Astrocyte (in vitro differentiated cells and primary cell): ENCODE data around the gene WDR33. TPM values are rescaled to one million over a fixed set of nuclear protein-coding genes. Genes with fewer than 3 reads are reported as not detected.

Source experiments
- DNase-seq: peaks from one replicate; pipeline ENCODE4 v3.0.0-alpha.2; 2010; ENCODE audit warnings: low read depth
- FAIRE-seq: peaks from 2 replicates; lab custom pipeline; 2011; peaks lifted over from hg19 to GRCh38; lab: Jason Lieb, UNC
- H2AFZ ChIP-seq: 2 replicates; pipeline ENCODE4 v1.6.0; 2012; ENCODE audit warnings: low read depth, low read length, inconsistent platforms
- H3K27ac ChIP-seq: 2 replicates; pipeline ENCODE4 v1.5.1; 2011; ENCODE audit warnings: low read depth, low read length, inconsistent platforms
- H3K27me3 ChIP-seq: 2 replicates; pipeline ENCODE4 v1.6.0; 2011; ENCODE audit warnings: low read length, inconsistent platforms; ENCODE audit not compliant: insufficient read depth
- H3K36me3 ChIP-seq: 2 replicates; pipeline ENCODE4 v1.5.1; 2011; ENCODE audit warnings: low read length, inconsistent platforms; ENCODE audit not compliant: insufficient read depth
- H3K4me1 ChIP-seq: 2 replicates; pipeline ENCODE4 v1.5.1; 2011; ENCODE audit warnings: low read length, inconsistent platforms; ENCODE audit not compliant: insufficient read depth
- H3K4me2 ChIP-seq: 2 replicates; pipeline ENCODE4 v1.6.0; 2012; ENCODE audit warnings: low read length, inconsistent platforms
- H3K4me3 ChIP-seq: 2 replicates; pipeline ENCODE4 v1.5.1; 2011; ENCODE audit warnings: low read depth, mild to moderate bottlenecking, low read length, inconsistent platforms; ENCODE audit not compliant: insufficient read depth
- H3K79me2 ChIP-seq: 2 replicates; pipeline ENCODE4 v1.6.0; 2012; ENCODE audit warnings: mild to moderate bottlenecking, low read length, inconsistent platforms; ENCODE audit not compliant: insufficient read depth
- H3K9ac ChIP-seq: 2 replicates; pipeline ENCODE4 v1.6.0; 2012; ENCODE audit warnings: mild to moderate bottlenecking, low read length, inconsistent platforms
- H3K9me3 ChIP-seq: 2 replicates; pipeline ENCODE4 v1.5.1; 2012; ENCODE audit warnings: low read depth, mild to moderate bottlenecking, low read length, inconsistent platforms; ENCODE audit not compliant: insufficient read depth
- H4K20me1 ChIP-seq: 2 replicates; pipeline ENCODE4 v1.6.0; 2012; ENCODE audit warnings: low read length, inconsistent platforms; ENCODE audit not compliant: insufficient read depth
- H3K27ac Mint-ChIP-seq: one replicate; pipeline ENCODE4 v1.8.0; 2021; ENCODE audit warnings: mild to moderate bottlenecking, mixed read lengths; ENCODE audit not compliant: unreplicated experiment
- H3K27me3 Mint-ChIP-seq: one replicate; pipeline ENCODE4 v1.8.0; 2021; ENCODE audit warnings: low read depth, mixed read lengths; ENCODE audit not compliant: unreplicated experiment
- H3K36me3 Mint-ChIP-seq: one replicate; pipeline ENCODE4 v1.8.0; 2021; ENCODE audit warnings: low read depth, mixed read lengths; ENCODE audit not compliant: unreplicated experiment
- H3K4me1 Mint-ChIP-seq: one replicate; pipeline ENCODE4 v1.8.0; 2021; ENCODE audit warnings: low read depth, mixed read lengths; ENCODE audit not compliant: unreplicated experiment
- H3K4me3 Mint-ChIP-seq: one replicate; pipeline ENCODE4 v1.8.0; 2021; ENCODE audit warnings: mild to moderate bottlenecking, moderate library complexity, mixed read lengths; ENCODE audit not compliant: unreplicated experiment
- H3K9me3 Mint-ChIP-seq: one replicate; pipeline ENCODE4 v1.8.0; 2021; ENCODE audit warnings: mild to moderate bottlenecking, mixed read lengths; ENCODE audit not compliant: unreplicated experiment
- CTCF ChIP-seq: IDR thresholded peaks from 2 replicates; pipeline ENCODE4 v1.5.1; 2011; ENCODE audit warnings: low read depth, mild to moderate bottlenecking, inconsistent platforms, low read length, moderate library complexity; ENCODE audit not compliant: insufficient read depth
- EZH2 ChIP-seq: IDR thresholded peaks from 2 replicates; pipeline ENCODE4 v1.6.1; 2012; ENCODE audit warnings: mild to moderate bottlenecking, low read length, inconsistent platforms; ENCODE audit not compliant: insufficient read depth
- total RNA-seq: library from RNA; stranded (reverse); gene quantifications from 2 replicates; pipeline ENCODE4 v1.2.1, GENCODE V29; 2021

Gene WDR33
- total RNA-seq, 1 donor from 2014 or later = 40.9 TPM

GRCh38 chr2:127659408-127660290 lies 151.3 kb downstream of the WDR33 start:
- H3K4me2 ChIP-seq = no peak overlapping the region
- H2AFZ ChIP-seq = no peak overlapping the region
- TF ChIP-seq EZH2 = no peak
- no peak for TF ChIP-seq CTCF
- H4K20me1 ChIP-seq = peaks cover 28% of the 10 kb centered on the region
- FAIRE-seq (no peak), DNase-seq (no peak)
- H3K9me3 ChIP-seq = no peaks in the 10 kb centered on the region
- Mint-ChIP-seq H3K4me1 (peaks cover 30% of the 10 kb centered on the region), H3K27ac (peak overlapping the region; percentile 66), H3K4me3 (no peak overlapping the region), H3K9me3 (peaks cover 3% of the 10 kb centered on the region), H3K27me3 (peaks cover 3% of the 10 kb centered on the region), H3K36me3 (peaks cover 27% of the 10 kb centered on the region)
- peaks cover 4% of the 10 kb centered on the region for H3K4me1 ChIP-seq
- H3K27ac ChIP-seq = no peak overlapping the region
- no peaks in the 10 kb centered on the region for H3K36me3 ChIP-seq
- H3K9ac ChIP-seq = no peak overlapping the region
- no peak overlapping the region for H3K4me3 ChIP-seq
- peaks cover 11% of the 10 kb centered on the region for H3K27me3 ChIP-seq
- H3K79me2 ChIP-seq = peaks cover 12% of the 10 kb centered on the region

GRCh38 chr2:127658641-127659407 lies 152.1 kb downstream of the WDR33 start:
- peaks cover 29% of the 10 kb centered on the region for H3K4me1 Mint-ChIP-seq
- FAIRE-seq = no peak
- Histone ChIP-seq H3K27me3 (peaks cover 8% of the 10 kb centered on the region), H4K20me1 (peaks cover 25% of the 10 kb centered on the region), H3K36me3 (no peaks in the 10 kb centered on the region), H3K4me1 (no peaks in the 10 kb centered on the region), H3K9ac (no peak overlapping the region), H3K9me3 (no peaks in the 10 kb centered on the region), H3K79me2 (peaks cover 12% of the 10 kb centered on the region), H3K27ac (no peak overlapping the region), H3K4me3 (no peak overlapping the region), H3K4me2 (no peak overlapping the region), H2AFZ (no peak overlapping the region)
- H3K27ac Mint-ChIP-seq = peak overlapping the region; percentile 12
- H3K27me3 Mint-ChIP-seq = peaks cover 4% of the 10 kb centered on the region
- H3K4me3 Mint-ChIP-seq = no peak overlapping the region
- TF ChIP-seq EZH2 = no peak
- TF ChIP-seq CTCF = no peak
- H3K9me3 Mint-ChIP-seq = peaks cover 3% of the 10 kb centered on the region
- H3K36me3 Mint-ChIP-seq = peaks cover 27% of the 10 kb centered on the region
- no peak for DNase-seq
